ENCODE data around the gene CLIP1. TPM values are rescaled to one million over a fixed set of nuclear protein-coding genes. Genes with fewer than 3 reads are reported as not detected.
A peak's percentile ranks its signal among the peaks of the same experiment; 100 is the strongest.
"Not testable (repeated sequence)": the region's sequence is repeated elsewhere in the genome, so short reads cannot be mapped to it uniquely, and the experiment has no call there.

The CLIP1 gene
- total RNA-seq, 1 donor from 2014 or later = 78.6 TPM

DNA sequence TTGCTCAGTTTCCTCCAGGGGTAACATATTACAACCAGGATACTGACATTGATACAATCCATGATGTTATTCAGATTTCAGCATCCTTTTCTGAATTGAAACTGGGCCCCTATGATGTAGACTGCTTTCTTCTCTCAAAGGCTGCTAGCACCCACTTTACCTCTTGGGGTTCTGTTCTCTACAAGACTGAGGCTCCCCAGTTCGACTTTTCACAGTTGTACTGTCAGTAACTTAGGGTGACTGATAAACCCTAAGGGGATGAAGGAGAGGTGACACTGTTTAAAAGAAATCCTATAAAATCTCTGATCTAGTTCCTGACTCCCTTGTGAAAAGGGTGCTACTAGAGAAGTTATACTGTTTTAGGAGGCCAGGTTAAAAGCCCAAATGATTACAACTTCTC lies 157.0 kb downstream of the CLIP1 start:
- peaks cover 8% of the 10 kb centered on the region for H3K36me3 Mint-ChIP-seq (ENCODE audit: insufficient read depth)
- H3K27me3 Mint-ChIP-seq = no peaks in the 10 kb centered on the region
- DNase-seq (ENCODE audit: low spot score, unreplicated experiment) = no peak
- peak overlapping the region; percentile 100 for H3K27ac Mint-ChIP-seq
- peaks cover 4% of the 10 kb centered on the region for H3K4me1 Mint-ChIP-seq (ENCODE audit: low read depth)
- TF ChIP-seq, protein P1, sequence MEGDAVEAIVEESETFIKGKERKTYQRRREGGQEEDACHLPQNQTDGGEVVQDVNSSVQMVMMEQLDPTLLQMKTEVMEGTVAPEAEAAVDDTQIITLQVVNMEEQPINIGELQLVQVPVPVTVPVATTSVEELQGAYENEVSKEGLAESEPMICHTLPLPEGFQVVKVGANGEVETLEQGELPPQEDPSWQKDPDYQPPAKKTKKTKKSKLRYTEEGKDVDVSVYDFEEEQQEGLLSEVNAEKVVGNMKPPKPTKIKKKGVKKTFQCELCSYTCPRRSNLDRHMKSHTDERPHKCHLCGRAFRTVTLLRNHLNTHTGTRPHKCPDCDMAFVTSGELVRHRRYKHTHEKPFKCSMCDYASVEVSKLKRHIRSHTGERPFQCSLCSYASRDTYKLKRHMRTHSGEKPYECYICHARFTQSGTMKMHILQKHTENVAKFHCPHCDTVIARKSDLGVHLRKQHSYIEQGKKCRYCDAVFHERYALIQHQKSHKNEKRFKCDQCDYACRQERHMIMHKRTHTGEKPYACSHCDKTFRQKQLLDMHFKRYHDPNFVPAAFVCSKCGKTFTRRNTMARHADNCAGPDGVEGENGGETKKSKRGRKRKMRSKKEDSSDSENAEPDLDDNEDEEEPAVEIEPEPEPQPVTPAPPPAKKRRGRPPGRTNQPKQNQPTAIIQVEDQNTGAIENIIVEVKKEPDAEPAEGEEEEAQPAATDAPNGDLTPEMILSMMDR (IDR thresholded peaks at IDR 0.05; ENCODE audit: unreplicated experiment) = no peak
- H3K9me3 Mint-ChIP-seq (ENCODE audit: low read depth) = no peaks in the 10 kb centered on the region
- H3K4me3 Mint-ChIP-seq (ENCODE audit: low read depth) = peak overlapping the region; percentile 95

DNA sequence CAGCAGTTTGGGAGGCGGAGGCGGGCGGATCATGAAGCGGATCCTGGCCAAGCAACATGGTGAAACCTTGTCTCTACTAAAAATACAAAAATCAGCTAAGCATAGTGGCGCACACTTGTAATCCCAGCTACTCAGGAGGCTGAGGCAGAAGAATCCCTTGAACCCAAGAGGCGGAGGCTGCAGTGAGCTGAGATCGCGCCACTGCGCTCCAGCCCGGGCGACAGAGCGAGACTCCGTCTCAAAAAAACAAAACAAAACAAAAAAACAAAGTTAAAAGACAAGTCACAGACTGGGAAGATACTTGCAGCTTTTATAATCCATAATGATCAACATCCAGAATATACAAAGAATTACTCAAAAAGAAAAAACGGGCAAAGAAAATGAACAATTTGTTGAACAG lies 161.7 kb downstream of the CLIP1 start:
- DNase-seq (ENCODE audit: low spot score, unreplicated experiment); H3K4me3 Mint-ChIP-seq (ENCODE audit: low read depth); H3K4me1 Mint-ChIP-seq (ENCODE audit: low read depth); H3K27me3 Mint-ChIP-seq; H3K9me3 Mint-ChIP-seq (ENCODE audit: low read depth); H3K27ac Mint-ChIP-seq: not testable (repeated sequence)
- H3K36me3 Mint-ChIP-seq (ENCODE audit: insufficient read depth) = peaks cover 17% of the 10 kb centered on the region

DNA sequence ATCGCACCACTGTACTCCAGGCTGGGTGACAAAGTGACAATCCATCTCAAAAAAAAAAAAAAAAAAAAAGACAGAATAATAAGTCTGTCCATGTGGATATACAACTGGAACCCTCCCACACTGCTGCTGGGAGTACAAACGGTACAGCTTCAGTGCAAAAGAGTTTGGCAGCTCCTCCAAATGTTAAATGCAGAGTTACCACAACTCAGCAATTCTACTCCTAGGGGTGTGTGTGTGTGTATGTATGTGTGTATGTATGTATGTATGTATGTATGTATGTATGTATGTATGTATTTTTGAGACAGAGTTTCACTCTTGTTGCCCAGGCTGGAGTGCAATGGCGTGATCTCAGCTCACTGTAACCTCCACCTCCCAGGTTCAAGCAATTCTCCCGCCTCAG lies 163.5 kb downstream of the CLIP1 start:
- H3K27me3 Mint-ChIP-seq; H3K4me1 Mint-ChIP-seq (ENCODE audit: low read depth); H3K4me3 Mint-ChIP-seq (ENCODE audit: low read depth); DNase-seq (ENCODE audit: low spot score, unreplicated experiment); H3K9me3 Mint-ChIP-seq (ENCODE audit: low read depth); H3K27ac Mint-ChIP-seq: not testable (repeated sequence)
- H3K36me3 Mint-ChIP-seq (ENCODE audit: insufficient read depth) = peaks cover 21% of the 10 kb centered on the region

DNA sequence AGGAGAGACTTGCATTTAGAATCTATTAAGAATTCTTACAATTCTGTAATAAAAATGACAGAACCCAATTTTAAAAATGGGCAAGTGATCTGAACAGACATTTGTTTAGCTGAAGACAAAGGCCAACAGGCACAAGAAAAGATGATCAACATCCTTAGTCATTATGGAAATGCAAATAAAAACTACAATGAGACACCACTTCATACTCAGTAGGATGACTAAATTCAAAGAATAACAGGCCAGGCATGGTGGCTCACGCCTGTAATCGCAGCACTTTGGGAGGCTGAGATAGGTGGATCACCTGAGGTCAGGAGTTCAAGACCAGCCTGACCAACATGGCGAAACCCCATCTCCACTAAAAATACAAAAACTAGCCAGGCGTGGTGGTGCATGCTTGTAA lies 164.0 kb downstream of the CLIP1 start:
- H3K36me3 Mint-ChIP-seq (ENCODE audit: insufficient read depth) = peaks cover 20% of the 10 kb centered on the region
- DNase-seq (ENCODE audit: low spot score, unreplicated experiment); H3K4me3 Mint-ChIP-seq (ENCODE audit: low read depth); H3K27me3 Mint-ChIP-seq; H3K4me1 Mint-ChIP-seq (ENCODE audit: low read depth); H3K9me3 Mint-ChIP-seq (ENCODE audit: low read depth); H3K27ac Mint-ChIP-seq: not testable (repeated sequence)

DNA sequence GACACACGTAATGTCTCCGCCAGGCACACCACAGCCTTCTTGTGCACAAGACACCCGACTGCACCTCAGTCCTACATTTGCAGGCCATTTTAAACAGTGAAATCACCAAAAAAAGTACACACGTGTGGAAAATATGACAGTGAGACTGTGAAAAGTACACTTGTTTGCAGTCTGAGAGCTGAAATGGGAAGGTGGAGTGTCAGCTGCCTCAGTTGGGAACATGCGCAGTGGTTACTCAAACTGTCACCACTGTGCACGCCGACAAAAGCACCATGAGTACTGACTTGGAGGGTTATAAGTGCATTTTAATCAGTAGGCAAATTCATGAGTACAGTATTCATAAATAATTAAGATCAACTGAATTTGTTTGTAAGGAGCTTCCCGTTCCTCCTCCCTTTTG lies 171.9 kb downstream of the CLIP1 start:
- H3K27ac Mint-ChIP-seq = no peak overlapping the region
- TF ChIP-seq, protein P1 (IDR thresholded peaks at IDR 0.05; ENCODE audit: unreplicated experiment) = no peak
- H3K4me3 Mint-ChIP-seq (ENCODE audit: low read depth) = no peak overlapping the region
- no peaks in the 10 kb centered on the region for H3K27me3 Mint-ChIP-seq
- no peak for DNase-seq (ENCODE audit: low spot score, unreplicated experiment)
- no peaks in the 10 kb centered on the region for H3K4me1 Mint-ChIP-seq (ENCODE audit: low read depth)
- H3K36me3 Mint-ChIP-seq (ENCODE audit: insufficient read depth) = peaks cover 12% of the 10 kb centered on the region
- no peaks in the 10 kb centered on the region for H3K9me3 Mint-ChIP-seq (ENCODE audit: low read depth)

DNA sequence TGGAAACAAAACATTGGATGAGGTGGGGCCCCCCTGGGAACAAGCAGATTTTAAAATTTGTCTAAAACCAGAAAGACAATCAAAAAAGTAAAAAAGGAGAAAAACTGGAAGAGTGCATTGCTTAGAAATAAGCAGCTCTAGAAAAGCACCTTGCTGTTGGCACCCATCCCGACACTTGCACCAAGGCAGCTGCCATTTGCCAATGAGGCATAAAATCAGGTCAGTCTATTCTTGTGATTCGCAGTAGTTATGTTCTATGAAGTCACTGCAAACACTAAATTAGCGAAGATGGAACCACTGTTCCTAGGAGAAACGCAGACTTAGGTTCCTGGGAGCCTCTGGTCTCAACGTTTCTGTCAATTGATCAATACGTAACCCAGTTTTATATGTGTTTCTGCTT lies 172.4 kb downstream of the CLIP1 start:
- DNase-seq (ENCODE audit: low spot score, unreplicated experiment) = no peak
- H3K27ac Mint-ChIP-seq = no peak overlapping the region
- TF ChIP-seq, protein P1 (IDR thresholded peaks at IDR 0.05; ENCODE audit: unreplicated experiment) = no peak
- no peaks in the 10 kb centered on the region for H3K4me1 Mint-ChIP-seq (ENCODE audit: low read depth)
- no peaks in the 10 kb centered on the region for H3K27me3 Mint-ChIP-seq
- H3K9me3 Mint-ChIP-seq (ENCODE audit: low read depth) = no peaks in the 10 kb centered on the region
- peaks cover 11% of the 10 kb centered on the region for H3K36me3 Mint-ChIP-seq (ENCODE audit: insufficient read depth)
- H3K4me3 Mint-ChIP-seq (ENCODE audit: low read depth) = no peak overlapping the region

DNA sequence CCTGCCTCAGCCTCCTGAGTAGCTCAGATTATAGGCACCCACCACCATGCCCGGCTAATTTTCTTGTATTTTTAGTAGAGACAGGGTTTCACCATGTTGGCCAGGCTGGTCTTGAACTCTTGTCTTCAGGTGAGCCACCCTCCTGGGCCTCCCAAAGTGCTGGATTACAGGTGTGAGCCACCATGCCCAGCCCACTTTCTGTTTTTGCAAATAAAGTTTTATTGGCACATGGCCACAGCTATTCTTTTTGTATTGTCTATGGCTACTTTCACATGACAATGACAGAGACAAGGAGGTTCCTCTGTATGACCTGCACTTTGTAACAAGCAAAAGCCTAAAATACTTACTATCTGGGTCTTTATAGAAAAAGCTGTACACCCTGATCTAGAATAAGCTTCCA lies 176.9 kb downstream of the CLIP1 start:
- Mint-ChIP-seq H3K27me3 (no peaks in the 10 kb centered on the region), H3K9me3 (ENCODE audit: low read depth) (no peaks in the 10 kb centered on the region), H3K4me1 (ENCODE audit: low read depth) (no peaks in the 10 kb centered on the region), H3K36me3 (ENCODE audit: insufficient read depth) (peaks cover 11% of the 10 kb centered on the region), H3K4me3 (ENCODE audit: low read depth) (no peak overlapping the region), H3K27ac (no peak overlapping the region)
- DNase-seq (ENCODE audit: low spot score, unreplicated experiment) = no peak
- TF ChIP-seq, protein P1 (IDR thresholded peaks at IDR 0.05; ENCODE audit: unreplicated experiment) = no peak

Data from progenitor cell of endocrine pancreas (in vitro differentiated cells).